ENCODE measurements around the gene GLB1L2. TPM values are rescaled to one million over a fixed set of nuclear protein-coding genes. Genes with fewer than 3 reads are reported as not detected.

The GLB1L2 gene
- total RNA-seq, 6 donors from 2014 or later, result 3.1 to 11.6 (median 6.0) TPM

DNA sequence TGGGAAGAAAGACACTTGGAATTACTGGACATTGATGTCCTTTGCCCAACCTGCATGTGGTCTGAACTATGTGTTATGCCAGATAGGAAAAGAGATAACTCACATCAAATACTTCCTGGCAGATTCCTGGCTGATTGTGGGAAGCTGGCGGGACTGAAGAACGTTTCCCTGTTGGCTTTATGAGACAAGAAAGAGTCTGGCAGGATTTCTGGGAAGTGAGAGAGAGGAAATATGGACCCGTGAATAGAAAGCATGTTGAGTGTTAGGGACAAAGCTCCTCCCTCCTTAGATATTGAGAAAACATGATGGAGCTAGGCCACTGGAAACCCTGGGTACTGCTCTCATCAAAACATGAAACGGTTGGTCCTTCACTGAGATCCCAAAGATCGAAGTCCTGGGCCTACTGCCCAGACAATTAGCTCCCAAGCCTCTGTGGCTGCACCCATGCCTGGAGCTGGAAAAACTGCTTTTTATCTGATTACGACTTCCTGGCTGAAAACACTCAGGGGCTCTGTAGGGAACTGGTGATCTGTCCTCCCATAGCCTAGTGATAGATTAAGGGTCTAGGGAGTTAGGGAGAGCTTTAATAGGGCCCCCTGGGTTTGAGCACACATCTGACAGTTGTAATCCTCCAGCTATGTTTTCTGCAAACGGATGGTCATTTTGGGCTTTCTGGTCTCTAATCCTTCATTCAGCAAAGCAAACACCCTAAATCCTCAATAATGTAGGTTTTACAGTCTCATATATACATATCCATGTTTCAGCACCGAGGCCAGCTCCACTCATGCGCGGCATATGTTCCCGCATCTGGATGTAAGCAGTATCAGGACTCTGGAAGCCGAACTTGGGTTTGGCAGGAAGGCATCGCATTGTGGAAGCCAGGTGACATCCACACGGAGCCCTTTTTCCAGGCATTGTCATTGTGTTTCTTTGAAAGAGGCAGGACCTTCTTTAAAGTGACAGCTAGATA lies 86.4 kb downstream of the GLB1L2 start:
- Histone ChIP-seq H3K27ac (no peak overlapping the region), H3K36me3 (no peaks in the 10 kb centered on the region), H3K9me3 (no peaks in the 10 kb centered on the region), H3K4me3 (no peak overlapping the region), H3K27me3 (peaks cover 0 to 3% (median under 1%) of the 10 kb centered on the region in 4 donors), H3K4me1 (no peaks in the 10 kb centered on the region)
- no peak for ATAC-seq (ENCODE audit: low FRiP score in 2 of 2)
- WGBS, 2 donors, result 49 to 55% methylated on average over 14 of the region's 14 CpGs
- DNase-seq, result no peak
- TF ChIP-seq POLR2AphosphoS5 (IDR thresholded peaks at IDR 0.05), result no peak
- TF ChIP-seq POLR2A (IDR thresholded peaks at IDR 0.05), result no peak
- TF ChIP-seq EP300 (IDR thresholded peaks at IDR 0.05), result no peak
- TF ChIP-seq, protein P1, sequence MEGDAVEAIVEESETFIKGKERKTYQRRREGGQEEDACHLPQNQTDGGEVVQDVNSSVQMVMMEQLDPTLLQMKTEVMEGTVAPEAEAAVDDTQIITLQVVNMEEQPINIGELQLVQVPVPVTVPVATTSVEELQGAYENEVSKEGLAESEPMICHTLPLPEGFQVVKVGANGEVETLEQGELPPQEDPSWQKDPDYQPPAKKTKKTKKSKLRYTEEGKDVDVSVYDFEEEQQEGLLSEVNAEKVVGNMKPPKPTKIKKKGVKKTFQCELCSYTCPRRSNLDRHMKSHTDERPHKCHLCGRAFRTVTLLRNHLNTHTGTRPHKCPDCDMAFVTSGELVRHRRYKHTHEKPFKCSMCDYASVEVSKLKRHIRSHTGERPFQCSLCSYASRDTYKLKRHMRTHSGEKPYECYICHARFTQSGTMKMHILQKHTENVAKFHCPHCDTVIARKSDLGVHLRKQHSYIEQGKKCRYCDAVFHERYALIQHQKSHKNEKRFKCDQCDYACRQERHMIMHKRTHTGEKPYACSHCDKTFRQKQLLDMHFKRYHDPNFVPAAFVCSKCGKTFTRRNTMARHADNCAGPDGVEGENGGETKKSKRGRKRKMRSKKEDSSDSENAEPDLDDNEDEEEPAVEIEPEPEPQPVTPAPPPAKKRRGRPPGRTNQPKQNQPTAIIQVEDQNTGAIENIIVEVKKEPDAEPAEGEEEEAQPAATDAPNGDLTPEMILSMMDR (IDR thresholded peaks at IDR 0.05), result no peak

DNA sequence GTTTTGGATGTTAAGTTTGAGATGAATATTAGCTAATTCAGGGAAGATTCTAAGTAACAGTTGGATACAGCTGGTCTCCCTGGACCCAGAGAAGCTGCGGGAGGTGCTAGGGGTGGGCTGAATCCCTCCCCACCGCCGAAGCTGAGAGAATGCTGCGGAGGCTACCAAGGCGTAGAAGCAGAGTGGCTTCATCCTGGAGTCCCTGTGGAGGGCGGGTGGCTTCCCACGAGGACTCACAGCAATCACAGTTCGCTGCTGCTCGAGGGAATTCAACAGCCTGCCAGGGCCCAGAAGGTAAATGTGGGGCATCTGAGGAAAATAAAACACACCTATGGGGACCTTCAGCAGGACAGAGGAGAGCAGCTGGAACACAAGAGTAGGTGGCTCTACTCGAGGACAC lies 91.3 kb downstream of the GLB1L2 start:
- Histone ChIP-seq H3K4me3 (no peak overlapping the region), H3K27me3 (no peaks in the 10 kb centered on the region), H3K9me3 (no peaks in the 10 kb centered on the region), H3K4me1 (no peaks in the 10 kb centered on the region), H3K36me3 (no peaks in the 10 kb centered on the region), H3K27ac (no peak overlapping the region)
- WGBS, 2 donors, result 77 to 79% methylated on average over 9 to 10 of the region's 10 CpGs
- DNase-seq (no peak), ATAC-seq (ENCODE audit: low FRiP score in 2 of 2) (no peak)
- no peak for TF ChIP-seq POLR2AphosphoS5 (IDR thresholded peaks at IDR 0.05)
- no peak for TF ChIP-seq POLR2A (IDR thresholded peaks at IDR 0.05)

DNA sequence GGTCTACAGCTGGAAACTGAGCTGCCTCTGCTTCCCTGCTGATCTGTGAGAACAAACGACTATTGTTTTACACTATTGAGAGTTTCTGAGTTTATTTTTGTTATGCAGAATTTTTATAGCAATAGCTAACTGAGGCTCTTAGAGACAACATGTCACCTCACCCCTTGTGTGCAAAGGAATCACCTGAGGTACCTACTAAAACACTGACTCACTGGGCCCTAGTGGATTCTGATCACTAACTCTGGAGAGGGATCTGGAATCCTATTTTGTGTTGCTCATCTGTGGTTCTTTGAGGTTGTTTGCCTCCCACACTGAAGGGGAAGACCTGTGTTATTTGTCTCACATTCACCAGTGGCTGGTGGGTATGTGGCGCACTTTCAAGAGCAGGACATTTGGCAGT lies 93.6 kb downstream of the GLB1L2 start:
- Histone ChIP-seq H3K4me3 (no peak overlapping the region), H3K9me3 (no peaks in the 10 kb centered on the region), H3K27me3 (no peaks in the 10 kb centered on the region), H3K27ac (no peak overlapping the region), H3K4me1 (no peaks in the 10 kb centered on the region), H3K36me3 (no peaks in the 10 kb centered on the region)
- no peak for ATAC-seq (ENCODE audit: low FRiP score in 2 of 2)
- no peak for TF ChIP-seq EP300 (IDR thresholded peaks at IDR 0.05)
- TF ChIP-seq, protein P1 (IDR thresholded peaks at IDR 0.05), result no peak
- no peak for TF ChIP-seq POLR2A (IDR thresholded peaks at IDR 0.05)
- no peak for TF ChIP-seq POLR2AphosphoS5 (IDR thresholded peaks at IDR 0.05)
- DNase-seq, result no peak
- 59 to 81% methylated on average over 2 of the region's 2 CpGs for WGBS, 2 donors

Other genes starting within 250 kb of the GLB1L2 start
- 10 to 100 TPM in 5 of 6 donors, 1 to 10 TPM in 1; 9.9 to 32.5 (median 15.8) TPM for gene NCAPD3, start 108.0 kb upstream of the GLB1L2 start, total RNA-seq
- 10 to 100 TPM; 27.2 to 42.6 (median 35.8) TPM for gene VPS26B, start 107.3 kb upstream of the GLB1L2 start, total RNA-seq
- gene THYN1, start 78.6 kb upstream of the GLB1L2 start, total RNA-seq, result 10 to 100 TPM; 23.2 to 39.8 (median 34.2) TPM
- 10 to 100 TPM; 27.7 to 64.4 (median 36.9) TPM for gene ACAD8, start 78.4 kb upstream of the GLB1L2 start, total RNA-seq
- gene GLB1L3, start 55.6 kb upstream of the GLB1L2 start, total RNA-seq, result 1 to 10 TPM in 2 of 6 donors, under 1 TPM in 2, not detected in 2; 0.17 to 1.3 (median 1.0) TPM
- gene B3GAT1, start 80.3 kb downstream of the GLB1L2 start, total RNA-seq, result 1 to 10 TPM in 4 of 6 donors, under 1 TPM in 2; under 0.01 to 2.7 (median 1.2) TPM

Data from upper lobe of left lung (tissue), 6 donors.